Karpas-422 (cell line): ENCODE data around the gene RBM7. TPM values are rescaled to one million over a fixed set of nuclear protein-coding genes. Genes with fewer than 3 reads are reported as not detected.

Experiments
- DNase-seq: peaks from one replicate; pipeline ENCODE4 v3.0.0-alpha.2; 2015
- H2AFZ ChIP-seq: fragments of 200-600 bp; sonication (generic); 2 replicates; pipeline ENCODE4 v1.6.1; 2014; ENCODE audit warnings: antibody characterized with exemption, low read length, mixed read lengths
- H3K27ac ChIP-seq: fragments of 200-600 bp; sonication (generic); 2 replicates; pipeline ENCODE4 v1.5.1; 2014; ENCODE audit warnings: mild to moderate bottlenecking, low read length, moderate library complexity
- H3K27me3 ChIP-seq: fragments of 200-600 bp; sonication (generic); 2 replicates; pipeline ENCODE4 v1.6.1; 2014; ENCODE audit warnings: low read length, mixed read lengths
- H3K36me3 ChIP-seq: fragments of 200-600 bp; sonication (generic); 2 replicates; pipeline ENCODE4 v1.6.1; 2014; ENCODE audit warnings: low read length, mixed read lengths; ENCODE audit not compliant: insufficient read depth
- H3K4me1 ChIP-seq: fragments of 200-600 bp; sonication (generic); 2 replicates; pipeline ENCODE4 v1.6.1; 2014; ENCODE audit warnings: mild to moderate bottlenecking, low read length, mixed read lengths
- H3K4me2 ChIP-seq: fragments of 200-600 bp; sonication (generic); 2 replicates; pipeline ENCODE4 v1.6.1; 2014; ENCODE audit warnings: low read length, low read depth, mild to moderate bottlenecking; ENCODE audit not compliant: poor library complexity, severe bottlenecking
- H3K4me3 ChIP-seq: fragments of 200-600 bp; sonication (generic); 2 replicates; pipeline ENCODE4 v1.5.1; 2014; ENCODE audit warnings: mild to moderate bottlenecking, antibody characterized with exemption, low read length, mixed read lengths
- H3K79me2 ChIP-seq: fragments of 200-600 bp; sonication (generic); 2 replicates; pipeline ENCODE4 v1.6.1; 2014; ENCODE audit warnings: mild to moderate bottlenecking, low read length, mixed read lengths
- H3K9ac ChIP-seq: fragments of 200-600 bp; sonication (generic); 2 replicates; pipeline ENCODE4 v1.6.0; 2014; ENCODE audit warnings: low read length
- H3K9me2 ChIP-seq: fragments of 200-600 bp; sonication (generic), shearing (Covaris generic); replicated peaks from 2 replicates; pipeline ENCODE4 v1.6.0; 2014; ENCODE audit warnings: mild to moderate bottlenecking, low read length, moderate library complexity; ENCODE audit not compliant: insufficient read depth
- H3K9me3 ChIP-seq: fragments of 300-700, 200-600 bp; sonication (generic); 2 replicates; pipeline ENCODE4 v1.6.1; 2014; ENCODE audit warnings: low read length, mixed read lengths
- H4K20me1 ChIP-seq: fragments of 200-600 bp; sonication (generic); 2 replicates; pipeline ENCODE4 v1.6.1; 2014; ENCODE audit warnings: mild to moderate bottlenecking, antibody characterized with exemption, low read length, low read depth; ENCODE audit not compliant: insufficient read depth
- total RNA-seq: library from RNA; depleted of rRNA; stranded (reverse); fragments of >200 nt; shearing (Covaris generic); gene quantifications from 2 replicates; pipeline ENCODE4 v1.2.3, GENCODE V29; 2014; ENCODE audit warnings: low replicate concordance

Gene RBM7
- total RNA-seq, 1 experiment from 2014 or later, result 10.5 TPM

GRCh38 chr11:114400915-114401223 is 403 bp downstream of the RBM7 start:
- Histone ChIP-seq H3K36me3 (peaks cover 9% of the 10 kb centered on the region; the same call in 1 of the 2 replicates), H4K20me1 (no peaks in the 10 kb centered on the region), H3K9me3 (no peaks in the 10 kb centered on the region), H3K9me2 (no peaks in the 10 kb centered on the region), H3K27me3 (no peaks in the 10 kb centered on the region), H3K9ac (peak overlapping the region; percentile 92), H3K4me1 (peaks cover 15% of the 10 kb centered on the region), H3K4me2 (peak overlapping the region; percentile 88), H2AFZ (no peak overlapping the region), H3K4me3 (peak overlapping the region; percentile 74), H3K27ac (peak overlapping the region; percentile 49), H3K79me2 (peaks cover 52% of the 10 kb centered on the region)
- DNase-seq, result no peak

- peak overlapping the region; percentile 74 for H3K4me3 ChIP-seq
- H3K79me2 ChIP-seq, result peaks cover 53% of the 10 kb centered on the region
- H3K9me3 ChIP-seq, result no peaks in the 10 kb centered on the region
- peak overlapping the region; percentile 49; the same call in 1 of the 2 replicates for H3K27ac ChIP-seq
- H4K20me1 ChIP-seq, result no peaks in the 10 kb centered on the region
- H3K36me3 ChIP-seq, result peaks cover 12% of the 10 kb centered on the region; the same call in 1 of the 2 replicates
- no peaks in the 10 kb centered on the region for H3K9me2 ChIP-seq
- peak overlapping the region; percentile 92 for H3K9ac ChIP-seq
- peak overlapping the region; percentile 88 for H3K4me2 ChIP-seq
- H3K4me1 ChIP-seq, result peaks cover 15% of the 10 kb centered on the region
- no peaks in the 10 kb centered on the region for H3K27me3 ChIP-seq
- H2AFZ ChIP-seq, result no peak overlapping the region
- DNase-seq, result no peak
Measured at GRCh38 chr11:114401311-114401710, 845 bp downstream of the RBM7 start.

- no peaks in the 10 kb centered on the region for H3K79me2 ChIP-seq
- no peak for DNase-seq
- no peaks in the 10 kb centered on the region for H3K36me3 ChIP-seq
- H3K9me2 ChIP-seq, result no peaks in the 10 kb centered on the region
- H3K9me3 ChIP-seq, result no peaks in the 10 kb centered on the region
- no peak overlapping the region for H3K9ac ChIP-seq
- no peak overlapping the region for H3K4me2 ChIP-seq
- H3K27ac ChIP-seq, result no peak overlapping the region
- no peaks in the 10 kb centered on the region for H3K4me1 ChIP-seq
- no peak overlapping the region for H3K4me3 ChIP-seq
- no peaks in the 10 kb centered on the region for H3K27me3 ChIP-seq
- no peaks in the 10 kb centered on the region for H4K20me1 ChIP-seq
- H2AFZ ChIP-seq, result no peak overlapping the region
Measured at GRCh38 chr11:114412946-114413345, 12.5 kb downstream of the RBM7 start.

GRCh38 chr11:114413958-114414357 is 13.5 kb downstream of the RBM7 start:
- no peaks in the 10 kb centered on the region for H3K79me2 ChIP-seq
- no peaks in the 10 kb centered on the region for H3K27me3 ChIP-seq
- H3K27ac ChIP-seq, result no peak overlapping the region

GRCh38 chr11:114416441-114416961 is 16.0 kb downstream of the RBM7 start:
- no peak overlapping the region for H2AFZ ChIP-seq
- H3K9me3 ChIP-seq, result no peaks in the 10 kb centered on the region
- DNase-seq, result no peak
- no peak overlapping the region for H3K9ac ChIP-seq
- no peak overlapping the region for H3K27ac ChIP-seq
- no peaks in the 10 kb centered on the region for H3K27me3 ChIP-seq
- H3K4me3 ChIP-seq, result no peak overlapping the region
- H3K79me2 ChIP-seq, result no peaks in the 10 kb centered on the region
- no peaks in the 10 kb centered on the region for H3K4me1 ChIP-seq
- H3K9me2 ChIP-seq, result no peaks in the 10 kb centered on the region
- no peak overlapping the region for H3K4me2 ChIP-seq
- no peaks in the 10 kb centered on the region for H3K36me3 ChIP-seq
- no peaks in the 10 kb centered on the region for H4K20me1 ChIP-seq

More at GRCh38 chr11:114413958-114414357, 13.5 kb downstream of the RBM7 start:
- H3K9me3 ChIP-seq, result no peaks in the 10 kb centered on the region
- H3K4me1 ChIP-seq, result no peaks in the 10 kb centered on the region
- H3K4me2 ChIP-seq, result no peak overlapping the region
- H3K4me3 ChIP-seq, result no peak overlapping the region
- H4K20me1 ChIP-seq, result no peaks in the 10 kb centered on the region
- no peaks in the 10 kb centered on the region for H3K36me3 ChIP-seq
- no peak overlapping the region for H2AFZ ChIP-seq
- no peak overlapping the region for H3K9ac ChIP-seq
- no peak for DNase-seq
- no peaks in the 10 kb centered on the region for H3K9me2 ChIP-seq

- Histone ChIP-seq H3K79me2 (no peaks in the 10 kb centered on the region), H3K27ac (no peak overlapping the region), H3K9ac (no peak overlapping the region), H3K4me3 (no peak overlapping the region), H4K20me1 (no peaks in the 10 kb centered on the region), H3K27me3 (no peaks in the 10 kb centered on the region), H3K4me1 (no peaks in the 10 kb centered on the region), H2AFZ (no peak overlapping the region), H3K36me3 (no peaks in the 10 kb centered on the region), H3K9me3 (no peaks in the 10 kb centered on the region), H3K4me2 (no peak overlapping the region), H3K9me2 (no peaks in the 10 kb centered on the region)
- DNase-seq, result no peak
Measured at GRCh38 chr11:114426280-114426679, 25.8 kb downstream of the RBM7 start.

GRCh38 chr11:114430290-114430689 is 29.8 kb downstream of the RBM7 start:
- Histone ChIP-seq H3K9me2 (no peaks in the 10 kb centered on the region), H3K4me1 (no peaks in the 10 kb centered on the region), H3K27ac (no peak overlapping the region), H2AFZ (no peak overlapping the region), H3K79me2 (no peaks in the 10 kb centered on the region), H3K4me2 (no peak overlapping the region), H3K9ac (no peak overlapping the region), H3K4me3 (no peak overlapping the region), H3K9me3 (no peaks in the 10 kb centered on the region), H3K27me3 (no peaks in the 10 kb centered on the region), H4K20me1 (no peaks in the 10 kb centered on the region), H3K36me3 (no peaks in the 10 kb centered on the region)
- no peak for DNase-seq

- H3K9ac ChIP-seq, result no peak overlapping the region
- no peak overlapping the region for H3K4me3 ChIP-seq
- no peaks in the 10 kb centered on the region for H4K20me1 ChIP-seq
- no peaks in the 10 kb centered on the region for H3K27me3 ChIP-seq
- H3K9me2 ChIP-seq, result no peaks in the 10 kb centered on the region
- no peaks in the 10 kb centered on the region for H3K9me3 ChIP-seq
- no peaks in the 10 kb centered on the region for H3K79me2 ChIP-seq
- H3K27ac ChIP-seq, result no peak overlapping the region
- no peak for DNase-seq
- no peak overlapping the region for H2AFZ ChIP-seq
- H3K36me3 ChIP-seq, result no peaks in the 10 kb centered on the region
- H3K4me1 ChIP-seq, result no peaks in the 10 kb centered on the region
- no peak overlapping the region for H3K4me2 ChIP-seq
Measured at GRCh38 chr11:114432893-114433292, 32.4 kb downstream of the RBM7 start.

GRCh38 chr11:114433376-114433775 is 32.9 kb downstream of the RBM7 start:
- Histone ChIP-seq H3K9ac (no peak overlapping the region), H3K4me3 (no peak overlapping the region), H3K36me3 (no peaks in the 10 kb centered on the region), H3K4me1 (no peaks in the 10 kb centered on the region), H4K20me1 (no peaks in the 10 kb centered on the region), H3K4me2 (no peak overlapping the region), H3K79me2 (no peaks in the 10 kb centered on the region), H3K27me3 (no peaks in the 10 kb centered on the region), H3K9me3 (no peaks in the 10 kb centered on the region), H2AFZ (no peak overlapping the region), H3K27ac (no peak overlapping the region), H3K9me2 (no peaks in the 10 kb centered on the region)
- DNase-seq, result no peak
